HG03159 (cell line): Measurements from ENCODE around the gene MET.
"Not testable (repeated sequence)": the region's sequence is repeated elsewhere in the genome, so short reads cannot be mapped to it uniquely, and the experiment has no call there.

Experiments used
- ATAC-seq: cut with Tn5 transposase; IDR thresholded peaks from one replicate; pipeline ENCODE4 v1.9.1; 2021; ENCODE audit warnings: mild to moderate bottlenecking, moderate library complexity; ENCODE audit not compliant: unreplicated experiment

MET gene

GRCh38 chr7:116697152-116697551, 25.2 kb downstream of the MET start:
- ATAC-seq, result no peak

- no peak for ATAC-seq
Observed at GRCh38 chr7:116697761-116698160, 25.8 kb downstream of the MET start.

- no peak for ATAC-seq
Observed at GRCh38 chr7:116698396-116698795, 26.4 kb downstream of the MET start.

- ATAC-seq, result no peak
Observed at GRCh38 chr7:116698930-116699721, 27.1 kb downstream of the MET start.

GRCh38 chr7:116699722-116700120, 27.7 kb downstream of the MET start:
- ATAC-seq, result no peak

- ATAC-seq, result no peak
Observed at GRCh38 chr7:116702046-116702785, 30.2 kb downstream of the MET start.

GRCh38 chr7:116704650-116705228, 32.7 kb downstream of the MET start:
- no peak for ATAC-seq

GRCh38 chr7:116705419-116705818, 33.4 kb downstream of the MET start:
- ATAC-seq, result no peak

GRCh38 chr7:116706668-116707126, 34.7 kb downstream of the MET start:
- ATAC-seq, result no peak

- ATAC-seq, result no peak
Observed at GRCh38 chr7:116707289-116707688, 35.3 kb downstream of the MET start.

GRCh38 chr7:116708248-116708647, 36.3 kb downstream of the MET start:
- no peak for ATAC-seq

GRCh38 chr7:116708861-116709260, 36.9 kb downstream of the MET start:
- no peak for ATAC-seq

GRCh38 chr7:116709336-116709735, 37.3 kb downstream of the MET start:
- ATAC-seq, result no peak

- no peak for ATAC-seq
Observed at GRCh38 chr7:116710764-116711452, 38.9 kb downstream of the MET start.

GRCh38 chr7:116711790-116712189, 39.8 kb downstream of the MET start:
- no peak for ATAC-seq

- ATAC-seq, result no peak
Observed at GRCh38 chr7:116713500-116713899, 41.5 kb downstream of the MET start.

- ATAC-seq, result no peak
Observed at GRCh38 chr7:116713918-116714317, 41.9 kb downstream of the MET start.

GRCh38 chr7:116715077-116715476, 43.1 kb downstream of the MET start:
- no peak for ATAC-seq

- no peak for ATAC-seq
Observed at GRCh38 chr7:116717137-116717536, 45.1 kb downstream of the MET start.

- ATAC-seq, result not testable (repeated sequence)
Observed at GRCh38 chr7:116723959-116724529, 52.0 kb downstream of the MET start.
